ENCODE data around the gene PDZD2. TPM values are rescaled to one million over a fixed set of nuclear protein-coding genes. Genes with fewer than 3 reads are reported as not detected.

Gene PDZD2
- total RNA-seq, 1 donor from 2014 or later, result 0.38 TPM

GRCh38 chr5:31887556-31887955 lies 248.6 kb downstream of the PDZD2 start:
- ATAC-seq (ENCODE audit: low read depth) (no peak), DNase-seq (no peak)
- H3K36me3 Mint-ChIP-seq (ENCODE audit: low read depth), result no peaks in the 10 kb centered on the region
- no peaks in the 10 kb centered on the region for H3K4me1 Mint-ChIP-seq
- H3K4me3 Mint-ChIP-seq, result no peak overlapping the region
- TF ChIP-seq, protein P1, sequence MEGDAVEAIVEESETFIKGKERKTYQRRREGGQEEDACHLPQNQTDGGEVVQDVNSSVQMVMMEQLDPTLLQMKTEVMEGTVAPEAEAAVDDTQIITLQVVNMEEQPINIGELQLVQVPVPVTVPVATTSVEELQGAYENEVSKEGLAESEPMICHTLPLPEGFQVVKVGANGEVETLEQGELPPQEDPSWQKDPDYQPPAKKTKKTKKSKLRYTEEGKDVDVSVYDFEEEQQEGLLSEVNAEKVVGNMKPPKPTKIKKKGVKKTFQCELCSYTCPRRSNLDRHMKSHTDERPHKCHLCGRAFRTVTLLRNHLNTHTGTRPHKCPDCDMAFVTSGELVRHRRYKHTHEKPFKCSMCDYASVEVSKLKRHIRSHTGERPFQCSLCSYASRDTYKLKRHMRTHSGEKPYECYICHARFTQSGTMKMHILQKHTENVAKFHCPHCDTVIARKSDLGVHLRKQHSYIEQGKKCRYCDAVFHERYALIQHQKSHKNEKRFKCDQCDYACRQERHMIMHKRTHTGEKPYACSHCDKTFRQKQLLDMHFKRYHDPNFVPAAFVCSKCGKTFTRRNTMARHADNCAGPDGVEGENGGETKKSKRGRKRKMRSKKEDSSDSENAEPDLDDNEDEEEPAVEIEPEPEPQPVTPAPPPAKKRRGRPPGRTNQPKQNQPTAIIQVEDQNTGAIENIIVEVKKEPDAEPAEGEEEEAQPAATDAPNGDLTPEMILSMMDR (IDR thresholded peaks at IDR 0.05), result no peak
- H3K9me3 Mint-ChIP-seq, result no peaks in the 10 kb centered on the region
- CTCF ChIA-PET, result no interaction called here
- POLR2A ChIA-PET, result no interaction called here
- no peaks in the 10 kb centered on the region for H3K27me3 Mint-ChIP-seq
- H3K27ac Mint-ChIP-seq, result no peak overlapping the region
- intact Hi-C loops (cut with micrococcal nuclease), result no loop called here

GRCh38 chr5:31888564-31888963 lies 249.6 kb downstream of the PDZD2 start:
- no peak overlapping the region for H3K4me3 Mint-ChIP-seq
- intact Hi-C loops (cut with micrococcal nuclease), result no loop called here
- CTCF ChIA-PET, result no interaction called here

GRCh38 chr5:31889001-31889561 lies 250.2 kb downstream of the PDZD2 start:
- no peaks in the 10 kb centered on the region for H3K36me3 Mint-ChIP-seq (ENCODE audit: low read depth)
- CTCF ChIA-PET, result no interaction called here
- no peak overlapping the region for H3K4me3 Mint-ChIP-seq
- intact Hi-C loops (cut with micrococcal nuclease), result no loop called here
- TF ChIP-seq, protein P1 (IDR thresholded peaks at IDR 0.05), result no peak
- ATAC-seq (ENCODE audit: low read depth) (no peak), DNase-seq (no peak)
- H3K9me3 Mint-ChIP-seq, result no peaks in the 10 kb centered on the region
- POLR2A ChIA-PET, result no interaction called here
- no peaks in the 10 kb centered on the region for H3K27me3 Mint-ChIP-seq
- no peak overlapping the region for H3K27ac Mint-ChIP-seq
- no peaks in the 10 kb centered on the region for H3K4me1 Mint-ChIP-seq

More at GRCh38 chr5:31888564-31888963, 249.6 kb downstream of the PDZD2 start:
- TF ChIP-seq, protein P1 (IDR thresholded peaks at IDR 0.05), result no peak
- DNase-seq (no peak), ATAC-seq (ENCODE audit: low read depth) (no peak)
- Mint-ChIP-seq H3K27me3 (no peaks in the 10 kb centered on the region), H3K36me3 (ENCODE audit: low read depth) (no peaks in the 10 kb centered on the region), H3K9me3 (no peaks in the 10 kb centered on the region), H3K4me1 (no peaks in the 10 kb centered on the region), H3K27ac (no peak overlapping the region)
- POLR2A ChIA-PET, result no interaction called here

DNA sequence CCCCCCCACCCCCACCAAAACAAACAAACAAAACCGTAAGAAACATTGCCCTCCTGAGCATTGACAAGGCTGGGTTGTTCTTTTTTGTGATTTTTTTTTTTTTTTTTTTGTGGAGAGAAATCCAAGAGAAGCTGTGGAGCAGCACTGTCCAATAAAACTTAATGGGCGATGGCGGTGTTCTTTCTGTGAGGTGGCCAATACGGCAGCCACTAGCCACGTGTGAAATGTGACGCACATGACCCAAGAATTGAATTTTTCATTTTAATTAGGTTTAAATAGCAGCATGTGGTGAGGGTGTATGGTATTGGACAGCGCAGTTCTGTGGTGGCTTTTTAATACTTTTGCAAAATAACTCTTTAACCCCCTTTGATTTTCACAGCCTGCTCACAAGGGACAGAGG lies 251.1 kb downstream of the PDZD2 start:
- ATAC-seq (ENCODE audit: low read depth) (no peak), DNase-seq (no peak)
- CTCF ChIA-PET, result no interaction called here
- H3K4me1 Mint-ChIP-seq, result no peaks in the 10 kb centered on the region
- H3K9me3 Mint-ChIP-seq, result no peaks in the 10 kb centered on the region
- intact Hi-C loops (cut with micrococcal nuclease), result no loop called here
- no peaks in the 10 kb centered on the region for H3K36me3 Mint-ChIP-seq (ENCODE audit: low read depth)
- no peak overlapping the region for H3K27ac Mint-ChIP-seq
- POLR2A ChIA-PET, result no interaction called here
- TF ChIP-seq, protein P1 (IDR thresholded peaks at IDR 0.05), result no peak
- H3K27me3 Mint-ChIP-seq, result no peaks in the 10 kb centered on the region
- H3K4me3 Mint-ChIP-seq, result no peak overlapping the region

DNA sequence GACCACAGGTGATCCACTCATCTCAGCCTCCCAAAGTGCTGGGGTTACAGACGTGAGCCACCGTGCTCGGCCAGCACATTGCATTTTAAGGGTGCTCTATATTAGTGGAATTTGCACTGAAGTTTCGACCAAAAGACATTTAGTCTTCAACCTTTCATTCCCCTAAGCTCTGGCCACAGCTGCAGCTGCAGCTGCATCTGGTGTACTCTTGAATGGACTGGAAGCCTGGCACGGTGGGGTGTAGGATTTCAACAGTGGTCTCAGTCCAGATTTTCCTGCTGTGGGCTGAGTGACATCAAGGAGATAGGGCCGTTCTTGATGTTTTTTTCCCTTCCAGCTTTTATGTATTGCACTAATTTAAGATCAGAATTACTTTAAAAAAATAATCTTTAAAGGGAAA lies 255.2 kb downstream of the PDZD2 start:
- intact Hi-C loops (cut with micrococcal nuclease), result no loop called here
- TF ChIP-seq, protein P1 (IDR thresholded peaks at IDR 0.05), result no peak
- Mint-ChIP-seq H3K9me3 (no peaks in the 10 kb centered on the region), H3K4me3 (no peak overlapping the region), H3K27ac (no peak overlapping the region), H3K4me1 (no peaks in the 10 kb centered on the region), H3K36me3 (ENCODE audit: low read depth) (no peaks in the 10 kb centered on the region), H3K27me3 (no peaks in the 10 kb centered on the region)
- ATAC-seq (ENCODE audit: low read depth) (no peak), DNase-seq (no peak)
- POLR2A ChIA-PET, result no interaction called here
- CTCF ChIA-PET, result no interaction called here

Data from activated B cell treated with CpG ODN at 0.5 μM for 24 hours (primary cell).